HS-27A (cell line): ENCODE measurements around the gene ESR1.

Experiments used
- DNase-seq: peaks from one replicate; pipeline ENCODE4 v3.0.0-alpha.2; 2012; ENCODE audit warnings: low read depth, missing footprints

ESR1 gene

GRCh38 chr6:152094992-152095592 is 287.6 kb downstream of the ESR1 start:
- DNase-seq, result peak; percentile 98

DNA sequence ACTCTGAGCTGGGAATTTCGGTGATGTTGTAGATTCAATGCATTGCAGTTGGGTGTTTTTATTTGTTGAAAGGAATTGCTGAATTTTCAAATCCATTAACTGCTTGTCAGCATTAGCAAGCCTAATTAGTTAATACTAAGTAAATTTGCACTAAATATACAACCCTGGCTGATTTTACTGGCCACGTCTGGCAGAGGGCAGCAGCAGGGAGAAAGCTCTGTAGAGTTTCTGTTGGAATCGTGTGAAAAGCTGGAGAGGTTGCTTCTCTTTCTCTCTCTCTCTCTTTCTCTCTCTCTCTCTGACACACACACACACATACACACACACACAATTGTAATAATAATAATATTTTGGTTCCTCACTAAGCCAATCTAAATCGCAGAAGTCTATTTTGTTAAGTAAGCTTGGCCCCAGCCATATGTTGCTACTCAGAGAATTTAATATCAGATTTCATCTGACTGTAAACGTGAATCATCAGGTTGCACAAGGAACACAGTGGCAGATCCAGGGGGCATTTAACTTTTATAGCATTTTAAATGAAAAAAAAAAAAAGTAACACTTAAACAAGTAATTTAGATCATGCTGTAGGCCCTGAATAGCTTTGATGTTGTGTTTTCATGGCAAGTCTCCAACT is 289.5 kb downstream of the ESR1 start:
- peak; percentile 68 for DNase-seq

- DNase-seq, result no peak
Observed at GRCh38 chr6:152098683-152099082, 291.2 kb downstream of the ESR1 start.

DNA sequence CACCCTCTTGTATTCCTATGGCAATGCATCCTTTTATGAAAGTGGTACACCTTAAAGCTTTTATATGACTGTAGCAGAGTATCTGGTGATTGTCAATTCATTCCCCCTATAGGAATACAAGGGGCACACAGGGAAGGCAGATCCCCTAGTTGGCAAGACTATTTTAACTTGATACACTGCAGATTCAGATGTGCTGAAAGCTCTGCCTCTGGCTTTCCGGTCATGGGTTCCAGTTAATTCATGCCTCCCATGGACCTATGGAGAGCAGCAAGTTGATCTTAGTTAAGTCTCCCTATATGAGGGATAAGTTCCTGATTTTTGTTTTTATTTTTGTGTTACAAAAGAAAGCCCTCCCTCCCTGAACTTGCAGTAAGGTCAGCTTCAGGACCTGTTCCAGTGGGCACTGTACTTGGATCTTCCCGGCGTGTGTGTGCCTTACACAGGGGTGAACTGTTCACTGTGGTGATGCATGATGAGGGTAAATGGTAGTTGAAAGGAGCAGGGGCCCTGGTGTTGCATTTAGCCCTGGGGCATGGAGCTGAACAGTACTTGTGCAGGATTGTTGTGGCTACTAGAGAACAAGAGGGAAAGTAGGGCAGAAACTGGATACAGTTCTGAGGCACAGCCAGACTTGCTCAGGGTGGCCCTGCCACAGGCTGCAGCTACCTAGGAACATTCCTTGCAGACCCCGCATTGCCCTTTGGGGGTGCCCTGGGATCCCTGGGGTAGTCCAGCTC is 292.1 kb downstream of the ESR1 start:
- no peak for DNase-seq

DNA sequence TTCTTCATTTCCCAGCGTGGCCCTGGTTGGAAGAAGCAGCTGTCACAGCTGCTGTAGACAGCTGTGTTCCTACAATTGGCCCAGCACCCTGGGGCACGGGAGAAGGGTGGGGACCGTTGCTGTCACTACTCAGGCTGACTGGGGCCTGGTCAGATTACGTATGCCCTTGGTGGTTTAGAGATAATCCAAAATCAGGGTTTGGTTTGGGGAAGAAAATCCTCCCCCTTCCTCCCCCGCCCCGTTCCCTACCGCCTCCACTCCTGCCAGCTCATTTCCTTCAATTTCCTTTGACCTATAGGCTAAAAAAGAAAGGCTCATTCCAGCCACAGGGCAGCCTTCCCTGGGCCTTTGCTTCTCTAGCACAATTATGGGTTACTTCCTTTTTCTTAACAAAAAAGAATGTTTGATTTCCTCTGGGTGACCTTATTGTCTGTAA is 292.7 kb downstream of the ESR1 start:
- no peak for DNase-seq

GRCh38 chr6:152107973-152108372 is 300.5 kb downstream of the ESR1 start:
- DNase-seq, result no peak

- no peak for DNase-seq
Observed at GRCh38 chr6:152110886-152111820, 303.7 kb downstream of the ESR1 start.

DNA sequence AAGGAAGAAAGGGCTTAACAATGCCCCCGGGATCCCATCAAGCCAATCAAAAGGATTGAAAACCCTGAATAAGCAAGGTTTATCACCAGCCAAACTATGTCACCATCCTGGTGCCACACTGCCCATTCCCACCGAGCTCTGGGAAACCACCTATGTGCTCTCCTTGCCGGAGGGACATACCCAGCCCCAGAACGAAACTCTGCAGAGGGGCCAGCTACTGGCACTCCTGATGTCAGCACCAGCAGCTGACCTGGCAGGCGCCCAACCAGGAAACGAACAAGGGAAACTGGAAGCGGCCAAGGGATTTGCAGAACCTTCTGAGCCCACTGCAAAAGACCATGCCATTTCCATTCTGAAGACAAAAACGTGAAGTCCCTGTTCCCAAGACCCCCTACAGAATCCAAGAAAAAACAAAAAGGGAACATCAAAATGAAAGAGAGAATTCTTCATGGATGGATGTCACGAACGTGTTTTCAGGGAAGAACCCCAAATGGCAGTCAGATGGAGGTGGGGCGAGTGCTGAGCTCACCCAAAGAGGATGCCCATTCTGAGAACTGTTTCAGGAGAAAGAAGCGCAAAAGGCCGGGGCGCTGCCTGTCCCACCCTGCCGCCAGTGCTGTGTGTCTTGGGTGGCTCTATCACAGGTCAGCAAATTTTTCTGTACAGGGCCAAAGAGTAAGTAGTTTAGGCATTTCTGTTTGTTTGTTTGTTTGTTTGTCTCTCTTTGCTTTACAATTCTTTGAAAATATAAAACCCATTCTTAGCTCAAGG is 305.2 kb downstream of the ESR1 start:
- DNase-seq, result no peak

GRCh38 chr6:152117156-152118133 is 310.0 kb downstream of the ESR1 start:
- no peak for DNase-seq

DNA sequence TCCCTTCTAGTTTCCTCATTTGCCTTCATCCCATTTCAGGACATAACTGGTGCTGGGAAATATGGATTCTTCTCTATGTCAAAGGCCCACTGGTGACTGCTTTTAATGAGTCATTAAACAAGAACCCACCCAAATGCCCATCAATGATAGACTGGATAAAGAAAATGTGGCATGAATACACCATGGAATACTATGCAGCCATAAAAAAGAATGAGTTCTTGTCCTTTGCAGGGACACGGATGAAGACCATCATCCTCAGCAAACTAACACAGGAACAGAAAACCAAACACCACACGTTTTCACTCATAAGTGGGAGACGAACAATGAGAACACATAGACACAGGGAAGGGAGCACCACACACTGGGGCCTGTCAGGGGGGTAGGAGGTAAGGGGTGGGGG is 310.7 kb downstream of the ESR1 start:
- no peak for DNase-seq

- no peak for DNase-seq
Observed at GRCh38 chr6:152118678-152119077, 311.2 kb downstream of the ESR1 start.

DNA sequence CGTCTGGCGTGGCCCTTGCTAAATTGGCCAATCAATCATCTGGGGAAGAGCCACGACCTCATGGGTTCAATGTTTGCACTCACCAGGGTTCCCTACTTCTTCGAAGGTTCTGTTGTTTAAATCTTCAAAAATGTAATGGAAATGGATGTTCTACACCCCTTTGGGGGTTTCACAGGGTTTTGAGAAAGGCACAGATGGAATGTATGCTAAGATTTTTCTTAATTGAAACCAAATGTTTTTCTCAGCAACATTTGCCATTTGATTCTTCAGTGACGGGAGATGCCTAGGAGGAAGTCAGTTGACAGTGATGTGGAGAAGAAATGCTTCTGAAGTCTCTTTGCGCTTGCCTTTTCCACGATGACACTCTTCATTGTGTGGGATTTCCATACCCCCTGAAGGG is 312.3 kb downstream of the ESR1 start:
- DNase-seq, result no peak

DNA sequence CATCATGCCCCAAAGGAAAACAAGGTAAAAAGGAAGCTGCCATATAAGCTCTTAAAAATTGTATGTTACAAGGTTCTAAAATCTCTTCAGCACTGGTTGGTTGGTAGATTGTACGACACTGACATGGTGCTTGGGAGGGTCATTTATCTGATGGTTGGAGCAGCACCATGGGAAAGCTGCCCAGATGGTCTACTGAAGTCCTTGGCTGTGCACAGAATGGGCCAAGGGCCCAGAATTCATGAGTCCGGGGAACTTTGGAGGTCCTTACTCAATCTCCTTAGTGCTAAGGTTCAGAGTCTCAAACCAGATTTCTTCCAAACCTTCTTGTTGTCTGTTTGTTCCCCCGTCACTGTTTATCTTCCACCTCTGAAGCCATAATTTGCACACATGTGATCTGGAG is 314.4 kb downstream of the ESR1 start:
- DNase-seq, result no peak

GRCh38 chr6:152122434-152122833 is 315.0 kb downstream of the ESR1 start:
- DNase-seq, result no peak

DNA sequence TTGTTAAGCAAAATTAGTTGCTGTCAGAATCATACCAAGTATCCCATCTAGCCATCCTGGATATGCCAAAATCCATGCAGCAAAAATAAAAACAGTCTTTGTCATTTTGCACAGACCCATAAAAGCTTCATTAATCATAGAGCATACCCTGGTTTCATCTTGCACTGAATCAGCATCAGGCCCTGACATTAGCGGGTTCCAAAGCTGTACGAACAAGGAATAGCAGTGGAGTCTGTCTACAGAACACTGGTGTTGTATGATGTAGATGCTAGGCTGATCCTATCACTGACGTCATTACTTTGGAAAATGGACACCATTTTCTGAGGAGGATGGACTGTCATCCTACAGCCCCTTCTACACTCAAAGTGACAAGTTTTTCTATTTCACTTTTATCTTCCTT is 315.6 kb downstream of the ESR1 start:
- no peak for DNase-seq

DNA sequence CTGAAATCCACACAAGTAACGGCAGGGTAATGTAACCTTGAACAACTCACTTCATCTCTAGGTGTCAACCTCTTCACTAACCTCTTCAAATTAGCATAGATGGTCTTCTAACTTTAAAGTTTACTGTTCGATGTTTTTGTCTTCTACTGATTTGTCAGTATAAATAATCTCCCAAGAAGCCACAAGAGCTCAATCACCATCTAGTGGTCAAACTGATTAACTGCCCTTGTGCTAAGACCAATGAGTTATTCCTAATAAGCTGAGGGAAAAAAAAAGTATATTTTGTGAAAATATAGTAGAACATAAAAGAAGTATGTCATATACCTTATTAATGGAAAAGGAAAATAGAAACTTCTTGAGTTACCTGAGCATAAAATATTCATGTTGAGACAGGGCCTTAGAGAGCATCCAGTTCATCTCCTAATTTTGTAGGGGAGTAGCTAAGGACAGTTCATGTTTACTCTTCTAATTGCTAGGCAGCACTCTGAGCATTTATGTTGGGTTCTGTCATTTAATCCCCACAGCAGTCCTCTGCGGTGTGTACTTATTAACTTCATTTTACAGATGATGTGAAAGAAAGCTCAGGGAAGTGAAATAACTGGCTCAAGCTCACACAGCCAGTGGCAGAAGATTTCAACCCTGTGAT is 317.1 kb downstream of the ESR1 start:
- DNase-seq, result peak; percentile 34

- DNase-seq, result no peak
Observed at GRCh38 chr6:152127432-152128165, 320.1 kb downstream of the ESR1 start.

DNA sequence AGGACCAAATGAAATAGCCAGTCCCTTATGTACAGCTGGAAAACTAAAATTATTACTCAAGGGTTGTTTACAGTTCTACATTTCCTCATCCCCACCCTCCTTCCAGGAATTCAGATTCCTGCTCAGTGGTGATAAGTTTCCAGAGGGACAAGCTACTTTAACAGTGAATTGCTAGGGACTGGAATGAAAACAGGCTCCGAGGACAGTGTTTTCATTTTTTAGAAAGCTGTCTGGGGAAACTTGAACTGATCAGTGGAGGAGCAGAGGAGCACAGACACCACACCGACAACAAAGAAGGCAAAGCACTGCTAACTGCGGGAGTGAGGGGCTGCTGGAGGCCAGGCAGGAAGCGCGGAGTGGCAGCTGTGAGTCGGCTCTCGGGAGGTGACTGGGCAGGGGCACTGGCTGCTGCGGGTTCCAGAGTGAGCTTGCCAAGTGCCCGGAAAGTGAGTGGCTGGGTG is 322.2 kb downstream of the ESR1 start:
- no peak for DNase-seq

GRCh38 chr6:152130441-152130840 is 323.0 kb downstream of the ESR1 start:
- DNase-seq, result no peak
